Ureter (tissue), 1 donor: Measurements from ENCODE around the gene PBX3. TPM values are rescaled to one million over a fixed set of nuclear protein-coding genes. Genes with fewer than 3 reads are reported as not detected.

Experiments
- DNase-seq: peaks from one replicate; pipeline ENCODE4 v3.0.0-alpha.2; 2020; ENCODE audit warnings: low spot score
- total RNA-seq: library from RNA; stranded (reverse); gene quantifications from one replicate; pipeline ENCODE4 v1.2.4, GENCODE V29; 2023
- donor health status: DM: yes; HTN: yes; CAD: no.

The PBX3 gene
- total RNA-seq, 1 donor from 2014 or later: 48.3 TPM

DNA sequence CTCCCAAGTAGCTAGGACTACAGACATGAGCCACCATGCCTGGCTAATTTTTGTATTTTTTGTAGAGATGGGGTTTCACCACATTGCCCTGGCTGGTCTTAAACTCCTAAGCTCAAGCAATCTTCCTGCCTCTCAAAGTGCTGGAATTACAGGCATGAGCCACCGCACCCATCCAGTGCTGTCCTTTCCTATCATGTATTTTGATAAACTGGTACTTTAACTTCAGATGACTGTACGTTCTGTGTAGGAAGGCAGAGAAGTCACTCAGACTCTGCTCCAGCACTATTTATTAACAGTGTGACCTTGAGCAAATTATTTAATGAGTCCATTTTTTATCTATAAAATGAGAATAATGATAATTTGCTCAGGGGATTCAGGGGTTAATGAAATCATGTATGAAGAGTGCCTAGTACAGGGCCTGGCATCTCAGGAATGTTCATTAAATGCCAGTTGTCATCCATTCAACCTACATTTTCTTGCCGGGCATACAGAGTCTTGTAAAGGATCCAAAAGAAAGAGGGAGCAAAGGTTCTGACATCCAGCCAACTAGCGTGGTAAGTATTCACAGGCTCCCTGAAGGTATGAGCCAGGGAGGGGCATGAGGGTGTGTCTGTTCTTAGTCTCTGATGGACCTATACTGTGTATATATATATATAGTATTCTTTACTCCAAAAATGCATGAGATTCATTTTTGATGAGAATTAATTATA is 201.9 kb downstream of the PBX3 start:
- no peak for DNase-seq

DNA sequence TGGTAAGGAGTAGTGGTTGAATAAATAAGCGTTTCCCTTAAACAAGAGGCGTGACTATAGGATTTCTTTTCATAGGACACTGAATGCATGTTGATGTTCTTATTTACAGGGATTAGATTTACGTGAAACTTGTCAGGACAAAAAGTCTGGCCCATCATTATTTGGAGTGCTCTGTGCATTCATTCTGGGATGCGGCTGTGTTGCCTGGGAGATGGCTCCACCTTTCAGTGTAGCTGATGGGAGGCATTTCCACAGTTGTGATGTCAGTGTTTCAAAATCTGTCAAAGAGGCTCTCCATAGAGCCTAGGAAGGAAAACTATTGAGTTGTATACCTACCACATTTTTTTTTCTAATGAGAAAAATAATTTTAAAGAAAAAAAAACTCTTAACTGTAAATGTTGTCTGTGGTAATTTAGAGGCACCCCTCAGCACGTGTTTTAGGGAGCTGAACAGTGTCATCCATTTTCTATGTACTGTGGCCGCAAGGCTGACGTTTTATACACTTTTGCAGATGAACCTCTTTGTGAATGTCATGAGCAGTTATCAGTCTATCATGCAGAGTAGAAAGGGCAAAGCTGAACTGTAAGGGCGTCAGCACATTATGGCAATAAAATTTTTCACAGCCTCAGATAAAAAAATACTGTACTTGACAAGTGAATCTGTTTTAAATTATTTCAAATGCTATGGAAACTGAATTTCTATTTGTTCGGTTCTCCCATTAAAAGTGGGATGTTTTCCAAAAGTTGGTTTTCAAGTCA is 202.7 kb downstream of the PBX3 start:
- DNase-seq: no peak

- no peak for DNase-seq
Observed at GRCh38 chr9:125950880-125951471, 203.8 kb downstream of the PBX3 start.

DNA sequence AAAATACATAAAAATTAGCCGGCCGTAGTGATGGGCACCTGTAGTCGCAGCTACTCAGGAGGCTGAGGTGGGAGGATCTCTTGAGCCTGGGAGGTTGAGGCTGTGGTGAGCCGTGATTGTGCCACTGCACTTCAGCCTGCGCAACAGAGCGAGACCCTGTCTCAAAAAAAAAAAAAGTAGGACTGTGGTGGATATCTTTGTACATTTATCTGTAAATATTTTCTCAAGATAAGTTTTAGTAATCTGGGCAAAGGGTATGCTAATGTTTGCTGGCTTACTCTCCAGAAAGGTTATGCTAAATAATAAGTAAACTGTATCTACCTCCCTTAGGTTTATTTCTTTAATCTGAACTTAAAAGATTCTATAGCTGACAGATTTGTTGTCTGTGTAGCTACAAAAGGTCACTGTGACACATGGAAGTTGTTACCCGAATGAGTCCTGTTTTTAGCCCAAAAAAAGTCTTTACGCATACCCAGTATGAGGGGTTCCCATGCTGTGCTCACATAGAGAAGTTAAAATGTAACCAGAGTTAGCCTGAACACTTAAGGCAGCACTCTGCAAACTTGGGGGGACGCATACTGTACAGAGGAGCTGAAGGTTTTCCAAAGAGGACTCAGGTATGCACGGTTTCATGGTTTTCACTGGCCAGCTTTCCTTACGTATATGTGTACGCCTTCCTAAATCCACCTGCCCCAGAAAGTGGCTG is 206.3 kb downstream of the PBX3 start:
- no peak for DNase-seq

DNA sequence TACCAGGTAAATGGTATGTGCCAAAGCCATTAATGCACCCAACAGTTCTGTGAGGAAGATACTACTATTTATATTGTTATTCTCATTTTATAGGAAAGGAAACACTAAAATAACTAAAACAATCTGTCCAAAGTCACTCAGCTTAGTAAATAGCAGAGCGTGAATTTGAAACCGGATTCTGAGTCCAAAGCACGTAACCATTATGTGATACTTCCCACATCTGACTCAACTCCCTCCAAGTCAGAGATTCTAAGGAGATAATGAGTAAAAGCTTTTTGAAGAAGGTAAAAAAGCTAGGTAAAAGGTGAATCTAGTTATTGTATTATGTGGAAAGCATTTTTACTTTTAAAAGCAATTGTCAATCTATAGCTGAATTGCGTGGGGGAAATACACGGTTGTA is 208.9 kb downstream of the PBX3 start:
- no peak for DNase-seq

DNA sequence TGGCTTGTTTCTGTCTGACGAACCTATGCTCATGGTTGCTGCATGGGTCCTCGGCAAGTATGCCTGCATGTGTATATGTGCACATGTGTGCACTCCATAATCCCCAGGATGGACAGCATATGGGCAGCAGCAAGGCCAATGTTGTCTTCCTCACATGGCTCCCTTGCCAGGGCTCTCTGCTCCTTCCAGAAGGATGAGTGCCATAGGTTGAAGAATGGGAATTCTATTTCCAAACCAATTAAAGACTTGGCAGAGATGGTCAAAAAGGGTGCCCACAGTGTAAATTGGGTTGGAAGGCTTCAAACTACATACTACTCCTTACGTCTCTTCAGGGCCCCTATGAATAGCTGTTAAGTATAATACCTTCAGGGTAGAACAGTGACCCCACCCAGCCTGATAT is 212.1 kb downstream of the PBX3 start:
- DNase-seq: no peak

DNA sequence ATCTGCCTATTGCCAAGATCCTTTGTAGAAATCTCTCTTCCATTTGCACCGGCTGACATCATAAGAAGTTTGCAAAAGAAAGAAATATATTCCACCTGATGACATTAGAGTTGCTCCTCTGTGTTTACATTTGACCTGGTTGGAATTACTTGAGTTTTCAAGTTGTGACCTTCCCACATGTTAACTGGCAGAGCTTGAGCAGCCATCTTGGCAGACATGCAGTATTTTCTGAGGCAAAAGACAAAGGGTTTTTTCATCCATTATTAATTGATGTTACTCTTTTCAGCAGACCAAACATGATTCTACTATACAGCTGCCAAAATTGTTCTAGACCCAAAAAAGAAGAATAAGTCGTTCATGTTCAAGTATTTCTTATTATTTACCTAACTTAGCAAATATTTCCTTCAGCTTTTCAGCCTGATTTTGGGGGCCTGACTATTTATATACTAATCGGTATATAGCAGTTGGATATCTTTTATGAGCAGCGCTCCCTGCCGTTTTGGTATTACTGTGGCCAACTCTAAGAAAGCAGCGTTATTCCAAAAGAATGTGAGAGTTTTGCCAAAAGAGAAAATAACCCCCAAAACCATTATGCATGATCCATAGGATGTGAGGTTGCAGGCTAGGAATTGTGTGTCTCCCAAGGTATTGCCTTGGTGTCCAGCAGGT is 212.9 kb downstream of the PBX3 start:
- no peak for DNase-seq

DNA sequence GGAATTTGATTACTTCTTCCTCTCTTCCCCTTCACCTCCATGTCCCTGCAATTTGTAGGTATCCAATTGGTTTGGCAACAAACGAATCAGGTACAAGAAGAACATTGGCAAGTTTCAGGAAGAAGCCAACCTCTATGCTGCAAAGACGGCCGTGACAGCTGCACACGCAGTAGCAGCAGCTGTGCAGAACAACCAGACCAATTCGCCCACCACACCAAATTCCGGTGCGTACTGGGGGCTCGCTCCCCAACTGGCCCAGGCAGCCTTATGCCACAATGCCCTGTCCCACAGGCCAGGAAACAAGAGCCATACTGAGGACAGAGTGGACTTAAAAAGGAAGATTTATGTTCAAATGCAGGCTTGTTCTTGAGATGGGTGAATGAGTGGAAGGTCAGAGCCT is 213.5 kb downstream of the PBX3 start:
- DNase-seq: no peak

GRCh38 chr9:125961072-125961471 is 213.9 kb downstream of the PBX3 start:
- no peak for DNase-seq

GRCh38 chr9:125963932-125964331 is 216.8 kb downstream of the PBX3 start:
- DNase-seq: no peak

DNA sequence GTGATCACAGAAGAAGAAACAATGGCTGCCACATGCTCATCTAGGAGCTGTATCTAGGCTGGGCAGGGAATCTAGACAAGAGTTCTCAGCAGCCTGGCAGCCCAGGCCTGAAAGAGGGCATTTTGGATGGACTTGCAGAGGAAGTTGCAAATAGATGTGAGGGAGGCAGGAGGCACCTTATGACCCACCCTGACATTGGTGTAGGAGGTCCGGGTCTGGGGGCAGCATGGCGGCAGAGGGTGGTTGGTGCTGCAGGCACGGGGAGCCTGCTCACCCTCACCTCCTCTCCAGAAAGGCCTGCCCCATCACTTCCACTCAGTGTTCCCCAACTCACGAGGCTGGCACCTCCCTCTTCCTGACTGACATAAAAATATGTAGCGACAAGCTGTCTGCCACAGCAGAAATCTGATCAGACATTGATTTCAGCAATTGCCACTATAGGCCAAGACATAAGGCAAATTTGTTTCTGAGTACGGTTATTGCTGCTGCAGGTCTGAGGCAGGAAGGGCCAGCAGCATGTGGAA is 217.6 kb downstream of the PBX3 start:
- DNase-seq: no peak

DNA sequence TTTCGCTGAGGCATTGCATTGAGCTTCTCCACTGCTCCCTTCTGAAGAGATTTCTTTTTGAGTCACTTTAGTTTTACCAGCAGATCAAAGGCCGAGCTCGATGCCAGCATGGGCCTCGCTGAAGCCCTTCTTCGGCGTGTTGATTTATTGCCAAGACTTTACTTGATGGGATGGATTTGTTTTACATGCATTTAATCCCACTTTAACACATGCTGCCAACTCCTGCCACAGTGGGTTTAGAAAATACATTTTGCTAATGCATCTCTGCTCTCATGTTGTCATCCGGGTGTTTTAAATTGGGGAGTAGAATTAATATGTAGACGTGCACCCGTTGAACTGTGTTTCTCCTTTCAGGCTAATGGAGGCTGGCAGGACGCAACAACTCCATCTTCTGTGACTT is 218.3 kb downstream of the PBX3 start:
- DNase-seq: no peak

DNA sequence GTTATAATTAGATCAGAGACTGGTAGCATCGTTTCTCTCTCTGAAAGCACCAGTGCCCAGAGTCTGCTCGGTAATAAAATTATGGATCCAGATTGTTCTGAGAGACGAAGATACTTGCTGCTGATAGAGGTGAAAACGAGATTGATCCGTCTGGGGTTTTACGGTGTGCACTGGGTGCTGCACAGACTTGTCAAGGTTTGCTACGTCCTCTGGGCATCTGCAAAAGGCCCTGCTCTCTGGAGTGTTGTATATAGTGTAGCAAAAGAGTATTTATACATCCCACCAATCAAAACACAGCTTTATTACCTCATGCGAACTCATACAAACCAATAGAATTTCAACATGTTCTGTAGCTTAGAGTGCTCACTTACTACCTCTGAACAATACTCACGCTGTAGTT is 219.3 kb downstream of the PBX3 start:
- DNase-seq: no peak

- no peak for DNase-seq
Observed at GRCh38 chr9:125966959-125967711, 220.0 kb downstream of the PBX3 start.

- DNase-seq: no peak
Observed at GRCh38 chr9:125968714-125969374, 221.7 kb downstream of the PBX3 start.

DNA sequence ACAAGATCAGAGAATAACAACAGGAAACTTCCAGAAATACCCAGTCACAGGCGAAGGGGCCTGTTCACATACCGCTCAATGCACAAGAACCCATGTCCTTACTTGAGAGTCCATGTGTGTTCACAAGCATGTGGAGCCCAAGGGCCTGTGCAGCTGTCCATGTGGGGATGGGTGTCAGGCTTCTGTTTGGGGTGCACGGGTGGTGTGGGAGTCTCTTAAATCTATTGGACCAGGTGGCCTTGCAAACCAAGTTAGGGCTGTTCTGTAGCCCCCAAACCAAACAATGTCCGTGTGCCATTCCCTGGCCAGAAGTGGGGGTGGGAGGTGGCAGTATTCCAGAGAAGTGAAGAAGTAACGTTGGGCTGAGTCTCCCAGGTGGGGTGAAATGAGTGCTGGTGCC is 222.3 kb downstream of the PBX3 start:
- DNase-seq: no peak

GRCh38 chr9:125969868-125970267 is 222.7 kb downstream of the PBX3 start:
- no peak for DNase-seq

GRCh38 chr9:125970340-125970739 is 223.2 kb downstream of the PBX3 start:
- DNase-seq: no peak

DNA sequence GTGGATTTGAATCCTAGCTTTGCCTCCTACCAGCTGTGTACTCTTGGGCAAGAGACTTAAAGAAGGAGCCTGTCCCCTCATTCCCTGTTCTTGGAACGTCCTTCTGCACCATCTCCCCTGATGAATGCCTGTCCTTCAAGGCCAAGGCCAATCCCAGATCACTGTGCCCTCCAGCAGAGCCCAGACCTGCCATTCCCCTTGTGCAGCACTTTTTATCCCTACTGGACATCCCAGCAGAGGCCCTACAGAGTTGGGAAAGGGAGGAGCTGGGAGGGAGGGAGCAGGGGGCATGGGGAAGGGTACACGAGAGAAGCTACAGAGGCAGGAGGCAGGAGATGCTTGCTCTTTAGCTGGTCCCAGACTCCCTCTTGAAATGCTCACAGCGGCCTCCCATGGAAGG is 223.9 kb downstream of the PBX3 start:
- DNase-seq: no peak

DNA sequence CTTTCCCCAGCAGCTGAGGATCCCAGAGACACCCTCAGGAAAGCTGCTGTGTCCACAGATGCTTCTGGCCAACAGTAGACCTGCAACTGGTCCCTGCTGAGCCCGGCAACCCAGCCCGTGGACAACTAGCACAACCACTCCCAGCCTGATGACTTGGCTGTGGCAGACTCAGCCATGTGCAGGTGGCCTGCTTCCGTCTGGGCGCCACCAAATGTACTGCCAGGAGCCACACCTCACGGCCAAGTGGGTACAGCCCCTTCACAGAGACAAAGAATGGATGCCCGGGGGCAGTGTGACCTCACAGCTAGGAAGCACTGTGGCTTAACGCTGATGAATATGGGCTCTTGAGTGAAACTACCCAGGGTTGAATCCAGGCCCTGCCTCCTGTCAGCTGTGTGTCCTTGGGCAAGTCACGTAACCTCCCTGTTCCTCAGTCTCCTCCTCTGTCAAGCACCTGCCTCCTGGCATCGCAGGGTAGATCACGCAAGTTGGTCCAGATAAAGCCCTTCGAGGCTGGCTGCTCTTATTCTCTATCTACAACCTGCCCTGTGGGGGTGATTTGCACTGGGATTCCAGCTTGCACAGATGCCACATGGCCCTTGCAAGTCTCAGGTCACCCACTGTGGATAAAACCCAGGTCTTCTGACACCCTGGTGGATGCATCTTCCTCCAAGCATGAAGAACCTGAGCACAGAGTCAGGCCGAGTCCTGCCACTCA is 225.0 kb downstream of the PBX3 start:
- no peak for DNase-seq
